A172 (cell line): ENCODE results near the gene SCRN1. TPM values are rescaled to one million over a fixed set of nuclear protein-coding genes. Genes with fewer than 3 reads are reported as not detected.
A peak's percentile ranks its signal among the peaks of the same experiment; 100 is the strongest.

Experiments
- DNase-seq: peaks from one replicate; pipeline ENCODE4 v3.0.0-alpha.2; 2015; ENCODE audit warnings: low spot score
- total RNA-seq: library from RNA; depleted of rRNA; stranded (reverse); fragments of >200 nt; shearing (Covaris generic); gene quantifications from 2 replicates; pipeline ENCODE4 v1.2.3, GENCODE V29; 2014

Gene SCRN1
- total RNA-seq, 1 experiment from 2014 or later = 195 TPM

DNA sequence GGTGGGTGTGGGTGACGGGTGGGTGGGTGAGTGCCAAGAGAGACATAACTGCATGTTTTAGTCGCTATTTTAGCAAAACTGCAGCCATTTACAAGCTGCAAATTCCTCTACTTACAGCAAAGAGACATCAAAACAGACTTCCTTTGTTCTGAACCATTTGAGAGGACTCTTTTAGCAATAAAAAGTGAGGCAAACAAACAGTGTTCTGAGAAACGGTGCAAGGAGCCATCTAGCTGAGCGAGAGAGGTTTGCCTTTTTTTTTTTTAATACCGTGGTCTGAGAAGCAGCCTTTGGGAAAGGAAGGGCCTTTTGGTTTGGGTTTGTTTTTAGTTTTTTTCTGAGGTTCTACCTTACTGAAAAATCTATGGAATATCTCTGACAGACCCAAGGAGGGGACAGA, 62.9 kb downstream of the SCRN1 start:
- DNase-seq = no peak

GRCh38 chr7:29926216-29926615, 63.4 kb downstream of the SCRN1 start:
- DNase-seq = no peak

- no peak for DNase-seq
Observed at GRCh38 chr7:29924684-29925083, 64.9 kb downstream of the SCRN1 start.

DNA sequence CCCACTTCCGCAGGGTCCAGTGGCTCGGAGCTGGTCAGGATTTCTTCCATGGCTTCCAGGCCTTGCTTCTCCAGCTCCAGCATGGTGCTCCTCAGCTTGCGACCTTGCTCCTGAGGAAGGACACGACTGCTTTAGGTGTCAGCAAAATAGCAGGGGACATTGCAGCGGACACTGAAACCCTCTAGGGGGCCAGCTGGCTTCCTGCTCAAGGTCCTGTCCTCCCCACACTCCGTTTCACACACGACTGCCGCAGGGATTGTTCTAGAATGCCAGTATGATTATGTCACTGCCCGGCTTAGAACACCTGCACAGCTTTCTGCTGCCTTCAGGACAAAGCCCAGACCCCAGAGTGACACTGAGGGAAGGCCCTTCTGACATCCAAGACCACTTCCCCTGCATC, 65.6 kb downstream of the SCRN1 start:
- DNase-seq = no peak

- DNase-seq = no peak
Observed at GRCh38 chr7:29922921-29923700, 66.5 kb downstream of the SCRN1 start.

DNA sequence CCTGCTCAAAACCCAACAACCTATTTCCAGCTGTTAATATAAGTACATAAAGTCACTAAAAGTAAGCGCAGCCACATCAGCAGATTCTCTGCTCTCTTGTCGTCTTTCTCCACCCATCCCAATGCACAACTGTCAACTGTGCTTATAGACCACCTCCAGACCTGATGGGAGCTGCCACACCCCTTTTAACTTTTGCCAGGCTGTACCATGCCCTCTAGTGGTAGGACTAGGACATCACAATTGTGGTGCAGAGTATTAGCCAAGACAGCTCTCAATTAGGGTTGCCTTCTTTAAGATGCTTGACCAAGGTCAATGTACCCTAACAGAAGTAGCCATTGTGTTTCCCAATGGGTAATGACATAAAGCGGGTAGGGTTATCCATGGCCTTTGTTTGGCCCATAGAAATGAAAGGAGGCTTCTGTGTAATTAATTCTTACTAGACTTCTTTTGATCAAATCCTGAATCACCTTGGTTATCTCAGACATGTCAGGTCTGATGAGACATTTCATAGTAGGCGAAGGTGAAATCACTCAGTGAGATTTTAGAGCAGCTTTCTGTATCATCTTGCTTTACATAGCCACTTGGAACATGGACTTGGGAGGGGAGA, 68.1 kb downstream of the SCRN1 start:
- DNase-seq = peak; percentile 70

DNA sequence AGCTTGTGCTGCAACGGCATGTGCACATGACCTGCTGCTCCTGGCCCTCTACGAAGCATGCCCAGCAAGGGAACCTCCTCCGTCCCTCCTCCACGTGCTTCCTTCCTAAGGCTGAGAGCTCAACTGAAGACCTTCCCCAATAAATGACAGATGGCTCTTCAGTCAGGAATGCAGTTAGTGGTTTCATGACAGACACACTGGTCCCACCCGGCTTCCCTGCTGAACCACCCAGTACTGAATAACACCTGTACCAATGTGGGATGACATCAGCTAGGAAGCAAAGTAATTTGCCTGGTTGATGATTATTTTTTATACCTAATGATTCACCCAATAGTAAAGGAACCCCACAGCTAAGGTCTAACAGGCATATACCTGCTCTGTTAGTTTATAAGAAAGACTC, 69.1 kb downstream of the SCRN1 start:
- no peak for DNase-seq

GRCh38 chr7:29919790-29920189, 69.8 kb downstream of the SCRN1 start:
- no peak for DNase-seq

DNA sequence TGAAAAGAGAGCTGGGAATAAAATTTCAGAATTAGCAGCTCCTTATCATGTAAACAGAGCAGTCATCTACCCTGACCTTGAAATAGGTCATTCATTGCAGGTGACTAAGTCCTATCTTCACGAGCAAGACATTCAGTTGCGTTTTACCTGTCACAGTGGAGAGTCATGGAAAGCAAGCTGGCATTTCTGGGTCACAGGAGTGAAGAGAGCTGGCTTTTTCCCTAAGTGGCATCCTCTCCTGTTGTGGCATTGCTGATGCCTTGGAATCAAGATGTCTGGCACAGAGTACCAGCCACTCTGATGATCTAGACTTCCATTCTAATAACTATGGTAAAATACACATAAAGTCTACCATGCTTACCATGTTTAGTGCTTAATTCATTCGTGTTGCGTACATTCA, 70.8 kb downstream of the SCRN1 start:
- no peak for DNase-seq

DNA sequence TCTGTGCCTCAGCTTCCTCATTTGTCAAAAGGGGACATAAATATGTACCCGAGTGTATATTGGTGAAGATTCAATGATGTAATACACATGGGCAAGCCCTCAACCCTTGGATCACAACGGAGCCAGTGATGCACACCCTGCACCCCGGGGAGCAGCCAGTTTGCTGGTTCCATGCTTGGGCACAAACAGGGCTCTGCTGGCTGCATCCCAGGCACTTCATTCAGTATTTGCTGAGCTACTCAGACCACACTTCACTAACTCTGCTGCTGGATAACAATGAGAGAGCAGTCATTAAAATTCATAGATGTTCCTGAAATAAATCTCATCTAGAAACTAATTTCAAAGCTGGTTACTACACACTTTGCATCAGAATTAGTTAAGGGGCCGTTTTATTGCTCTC, 72.0 kb downstream of the SCRN1 start:
- DNase-seq = no peak

GRCh38 chr7:29915481-29916215, 74.0 kb downstream of the SCRN1 start:
- DNase-seq = no peak

- DNase-seq = no peak
Observed at GRCh38 chr7:29914180-29914579, 75.4 kb downstream of the SCRN1 start.

- DNase-seq = no peak
Observed at GRCh38 chr7:29906200-29907022, 83.2 kb downstream of the SCRN1 start.

DNA sequence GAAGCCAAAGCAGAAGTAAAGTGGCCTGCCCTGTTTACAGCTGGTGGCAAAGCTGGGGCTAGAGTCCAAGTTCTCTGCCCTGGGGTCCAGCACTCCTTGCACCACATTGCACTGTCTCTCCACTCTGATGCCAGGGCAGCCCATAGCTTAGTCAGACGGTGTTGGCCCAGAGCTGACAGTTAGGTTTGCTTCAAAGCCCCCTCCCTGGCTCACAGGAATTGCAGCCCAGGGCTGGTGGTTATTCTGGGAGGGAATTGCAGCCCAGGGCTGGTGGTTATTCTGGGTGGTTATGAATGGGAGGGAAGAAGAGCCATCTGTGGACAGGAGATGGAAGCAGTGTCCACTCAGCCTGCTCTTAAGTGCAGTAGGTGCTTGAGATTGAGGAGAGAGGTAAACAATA, 88.9 kb downstream of the SCRN1 start:
- no peak for DNase-seq

DNA sequence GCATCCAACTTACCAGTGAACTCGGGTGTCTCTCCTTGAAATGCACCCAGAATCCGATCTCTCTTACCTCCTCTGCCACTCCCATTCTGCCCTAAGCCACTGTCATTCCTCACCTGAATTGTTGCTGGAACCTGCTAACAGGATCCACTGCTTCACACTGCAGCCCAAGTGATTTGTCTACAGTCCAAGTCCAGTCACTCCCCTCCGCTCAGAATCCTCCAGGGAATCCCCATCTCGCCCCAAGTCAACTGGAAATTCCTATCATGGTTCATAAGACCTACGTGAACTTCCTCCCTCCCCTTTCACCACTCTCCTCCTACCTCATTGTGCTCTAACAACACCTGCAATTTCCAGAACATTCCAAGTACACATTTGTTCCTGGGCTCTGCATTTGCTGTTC, 91.3 kb downstream of the SCRN1 start:
- no peak for DNase-seq

GRCh38 chr7:29896685-29897411, 92.8 kb downstream of the SCRN1 start:
- no peak for DNase-seq

- DNase-seq = no peak
Observed at GRCh38 chr7:29895559-29895958, 94.0 kb downstream of the SCRN1 start.

DNA sequence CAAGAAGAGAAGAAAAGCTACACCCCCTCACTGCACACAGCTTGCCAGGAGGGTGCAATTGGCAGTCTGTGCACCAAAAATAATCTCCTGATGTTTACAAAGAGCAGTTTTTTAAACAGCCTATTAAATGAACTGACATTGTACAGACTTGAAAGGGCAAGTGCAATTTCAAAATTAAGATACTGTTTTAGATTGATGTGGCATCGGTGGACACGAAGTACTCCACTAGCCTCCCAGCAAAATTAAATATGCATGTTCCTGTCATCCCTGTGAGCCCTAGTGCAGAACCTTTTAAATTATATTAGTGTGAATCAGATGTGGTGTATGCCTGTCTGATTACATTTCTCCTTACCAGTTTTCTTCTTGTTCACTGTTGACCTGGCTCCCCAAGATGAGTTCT, 95.3 kb downstream of the SCRN1 start:
- no peak for DNase-seq

DNA sequence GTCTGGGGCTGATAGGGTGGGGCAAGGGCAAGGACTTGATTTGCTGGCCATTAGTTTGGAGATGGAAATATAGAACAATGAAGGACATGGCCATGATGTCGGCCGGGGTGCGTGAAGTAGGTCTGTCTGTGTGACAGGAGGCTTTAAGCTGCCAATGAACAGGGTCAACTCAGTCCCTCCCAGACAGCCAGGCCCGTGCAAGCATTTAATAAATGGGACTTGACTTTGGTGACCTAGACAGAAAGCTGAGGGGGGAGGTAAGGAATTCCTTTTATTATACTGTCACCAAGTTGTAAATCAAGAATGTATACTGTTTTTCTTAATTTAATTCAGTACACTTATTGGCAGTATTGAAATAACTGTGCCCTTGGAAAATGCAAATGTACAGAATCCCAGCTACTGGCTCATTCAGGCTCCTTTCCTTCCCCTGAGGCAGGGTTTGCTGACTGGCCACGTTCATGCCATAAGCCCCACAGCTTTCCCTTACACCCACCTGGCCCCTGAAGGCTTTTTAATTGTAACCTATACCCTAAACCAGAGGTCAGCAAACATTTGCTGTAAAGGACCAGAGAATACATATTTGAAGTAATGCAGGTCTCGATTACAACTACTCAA, 96.1 kb downstream of the SCRN1 start:
- no peak for DNase-seq

DNA sequence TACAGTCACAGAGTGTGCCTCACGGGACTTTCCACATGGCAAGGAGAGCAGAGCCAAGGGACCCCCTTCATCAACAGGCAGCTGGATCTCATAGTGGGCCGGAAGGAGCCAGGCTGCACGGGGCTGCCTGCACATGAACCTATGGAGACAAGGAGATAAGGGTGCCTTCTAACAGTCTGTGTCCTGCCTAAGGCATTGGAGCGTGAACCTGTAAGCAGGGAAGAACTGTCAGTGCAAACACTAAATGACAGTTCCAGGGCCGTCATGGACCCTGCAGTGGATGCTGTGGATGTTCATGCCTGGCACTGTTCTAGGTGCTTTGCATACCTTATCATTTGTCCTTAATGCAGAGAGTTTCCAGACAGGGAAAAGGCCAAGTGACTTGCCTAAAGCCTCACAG, 97.4 kb downstream of the SCRN1 start:
- DNase-seq = no peak

DNA sequence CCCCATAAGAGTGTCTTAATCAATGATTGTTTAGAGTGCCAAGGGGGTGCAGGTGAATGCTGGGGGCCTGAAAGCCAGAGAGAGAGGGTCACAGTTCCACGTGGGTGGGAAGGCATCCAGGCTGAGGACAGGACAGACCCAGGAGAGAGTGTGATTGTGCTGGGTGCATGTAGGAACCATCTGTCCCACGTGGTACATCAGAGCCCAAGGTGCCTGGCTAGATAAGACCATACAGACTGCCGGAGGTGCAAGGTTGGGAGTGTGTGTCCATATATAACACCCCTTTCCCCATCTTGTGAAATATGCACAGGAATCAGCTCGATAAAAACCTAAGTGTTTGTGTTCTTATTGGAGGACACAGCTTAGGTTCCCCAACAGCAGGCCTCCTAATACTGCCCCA, 97.8 kb downstream of the SCRN1 start:
- no peak for DNase-seq
